H1 (cell line): ENCODE data around the gene TRIAP1. TPM values are rescaled to one million over a fixed set of nuclear protein-coding genes. Genes with fewer than 3 reads are reported as not detected.

Experiments used
- ASH2L ChIP-seq: fragments of 200-600, 300-600 bp; sonication (generic); IDR thresholded peaks from one replicate; pipeline ENCODE4 v1.7.1; 2017; ENCODE audit warnings: low read length
- BACH1 ChIP-seq: IDR thresholded peaks from 2 replicates; pipeline ENCODE4 v1.6.1; 2012; ENCODE audit warnings: low read length, improper control_type of control experiment
- BRCA1 ChIP-seq: IDR thresholded peaks from 2 replicates; pipeline ENCODE4 v1.6.1; 2012; ENCODE audit warnings: low read depth, low read length, improper control_type of control experiment
- CHD2 ChIP-seq: IDR thresholded peaks from 2 replicates; pipeline ENCODE4 v1.6.1; 2012; ENCODE audit warnings: low read length, improper control_type of control experiment
- CTBP2 ChIP-seq: IDR thresholded peaks from 2 replicates; pipeline ENCODE4 v1.7.0; 2011; ENCODE audit warnings: borderline replicate concordance, mild to moderate bottlenecking, moderate library complexity, mixed read lengths, low read length; ENCODE audit not compliant: insufficient read depth, insufficient read length
- E2F6 ChIP-seq: IDR thresholded peaks from 2 replicates; pipeline ENCODE4 v1.6.1; 2012; ENCODE audit warnings: inconsistent platforms
- EP300 ChIP-seq, 2 experiments: IDR thresholded peaks; 1 replicate in 1 of 2; 2 replicates in 1 of 2; pipeline ENCODE4 v1.6.1; 2011 to 2012; ENCODE audit warnings: low read depth in 2 of 2, low read length in 2 of 2, mild to moderate bottlenecking in 2 of 2, borderline replicate concordance in 1 of 2, inconsistent platforms in 1 of 2, moderate library complexity in 1 of 2
- EZH2 ChIP-seq: fragments of 200-600 bp; sonication (generic); IDR thresholded peaks from 2 replicates; pipeline ENCODE4 v1.7.1; 2012; ENCODE audit warnings: low read depth, mild to moderate bottlenecking, moderate library complexity, low read length, inconsistent platforms; ENCODE audit not compliant: severe bottlenecking
- FOSL1 ChIP-seq: IDR thresholded peaks from 2 replicates; pipeline ENCODE4 v1.6.1; 2011; ENCODE audit warnings: mild to moderate bottlenecking, low read depth, low read length, moderate library complexity; ENCODE audit not compliant: insufficient read depth
- KDM5A ChIP-seq: fragments of 200-600 bp; IDR thresholded peaks from 2 replicates; pipeline ENCODE4 v1.7.1; 2012; ENCODE audit warnings: mild to moderate bottlenecking, low read length, inconsistent platforms, mixed read lengths
- NANOG ChIP-seq: IDR thresholded peaks from 2 replicates; pipeline ENCODE4 v1.6.1; 2011; ENCODE audit warnings: low read length, low read depth, mild to moderate bottlenecking, inconsistent platforms; ENCODE audit not compliant: insufficient read depth, poor library complexity, severe bottlenecking
- NRF1 ChIP-seq: IDR thresholded peaks from 2 replicates; pipeline ENCODE4 v1.6.1; 2011; ENCODE audit warnings: mild to moderate bottlenecking, low read depth, low read length, improper control_type of control experiment
- POLR2AphosphoS5 ChIP-seq: IDR thresholded peaks from 2 replicates; pipeline ENCODE4 v1.6.1; 2011; ENCODE audit warnings: low read depth, low read length
- RAD21 ChIP-seq, 2 experiments: IDR thresholded peaks in 1 of 2; conservative IDR thresholded peaks in 1 of 2; 2 replicates each; pipeline ENCODE4 v1.6.1; 2011; ENCODE audit warnings: low read depth in 2 of 2, low read length in 2 of 2, improper control_type of control experiment in 1 of 2, inconsistent platforms in 1 of 2, mild to moderate bottlenecking in 1 of 2, moderate library complexity in 1 of 2
- RXRA ChIP-seq: IDR thresholded peaks from 2 replicates; pipeline ENCODE4 v1.6.1; 2011; ENCODE audit warnings: low read depth, mild to moderate bottlenecking, low read length, moderate library complexity; ENCODE audit not compliant: insufficient read depth
- SAP30 ChIP-seq: fragments of 300-600 bp; sonication (generic); IDR thresholded peaks from 2 replicates; pipeline ENCODE4 v1.7.1; 2012; ENCODE audit warnings: low read length, moderate library complexity, mild to moderate bottlenecking, inconsistent platforms; ENCODE audit not compliant: insufficient read depth, insufficient replicate concordance
- SRF ChIP-seq: IDR thresholded peaks from 2 replicates; pipeline ENCODE4 v1.6.1; 2011; ENCODE audit warnings: mild to moderate bottlenecking, low read depth, low read length, moderate library complexity
- TAF7 ChIP-seq: optimal IDR thresholded peaks from 2 replicates; pipeline ENCODE3; 2011; ENCODE audit warnings: low read depth, mild to moderate bottlenecking, inconsistent platforms, low read length, moderate library complexity, borderline replicate concordance
- TBP ChIP-seq: IDR thresholded peaks from 2 replicates; pipeline ENCODE4 v1.6.1; 2011; ENCODE audit warnings: low read depth, low read length, improper control_type of control experiment
- USF2 ChIP-seq: IDR thresholded peaks from 2 replicates; pipeline ENCODE4 v1.6.1; 2011; ENCODE audit warnings: low read length, improper control_type of control experiment
- YY1 ChIP-seq: IDR thresholded peaks from 2 replicates; pipeline ENCODE4 v1.6.1; 2011; ENCODE audit warnings: low read depth, mild to moderate bottlenecking, low read length
- polyA plus RNA-seq, 7 experiments: library from polyadenylated mRNA; depleted of rRNA in 3 of 7; stranded (reverse) in 5 of 7; unstranded in 2 of 7; fragments of >200 nt in 5 of 7; fragments of 200-250 nt in 2 of 7; gene quantifications; 1 replicate in 5 of 7; 2 replicates in 1 of 7; 4 replicates in 1 of 7; pipeline versions ENCODE4 v1.2.1 to v1.2.3, GENCODE V29; 2011 to 2013; ENCODE audit warnings: missing spikeins in 2 of 7, mixed read lengths in 2 of 7
- total RNA-seq: library from RNA; stranded (reverse); fragmentation: NEBNext Ultra II Directional; extraction: Animal tissue kit (Norgen Biotek cat#: 25700); gene quantifications from 2 replicates; pipeline ENCODE4 v1.2.1, GENCODE V29; 2021

Gene TRIAP1
- total and polyA plus RNA-seq, 2 of the 8 experiments (the other 6 are each of a cell fraction or from before 2014, with no cell fraction given) = 42.0 to 63.4 TPM

GRCh38 chr12:120469450-120470149 lies 23.4 kb upstream of the TRIAP1 start, which contains the start of gene SRSF9 (continued):
- TF ChIP-seq RAD21 (IDR thresholded peaks at IDR 0.05 in 1 of 2, conservative IDR thresholded peaks at IDR 0.05 in 1 of 2; ENCODE audit: low read depth in 2 of 2, low read length in 2 of 2) (peak in 1 of 2 experiments; percentile 37; a peak in 2 of 4 replicates), NRF1 (peak; percentile 73), SAP30 (no peak), EZH2 (no peak), EP300 (IDR thresholded peaks at IDR 0.05; ENCODE audit: borderline replicate concordance in 1 of 2, low read depth in 2 of 2, low read length in 2 of 2) (no peak), BRCA1 (no peak), KDM5A (no peak), CHD2 (peak; percentile 75), SRF (no peak), TAF7 (peak; percentile 68), RXRA (no peak), USF2 (no peak), POLR2AphosphoS5 (peak; percentile 78), E2F6 (peak; percentile 14), YY1 (0 out of 2 replicates have a peak, but pooled peaks have one; percentile 25), FOSL1 (no peak), NANOG (no peak), BACH1 (no peak), ASH2L (peak; percentile 67), CTBP2 (no peak), TBP (peak; percentile 67)
